OCI-M2 (cell line): ENCODE data around the gene EPDR1.

Experiments
- DNase-seq: peaks from one replicate; lab custom pipeline; 2025; ENCODE audit not compliant: unreplicated experiment; lab: John Stamatoyannopoulos, UW

Gene EPDR1

GRCh38 chr7:37973915-37974314 is 53.5 kb downstream of the EPDR1 start:
- no peak for DNase-seq

GRCh38 chr7:37974711-37975110 is 54.3 kb downstream of the EPDR1 start:
- DNase-seq, result no peak

- no peak for DNase-seq
Observed at GRCh38 chr7:37977243-37977642, 56.8 kb downstream of the EPDR1 start.

- no peak for DNase-seq
Observed at GRCh38 chr7:37981664-37982063, 61.2 kb downstream of the EPDR1 start.

GRCh38 chr7:37982423-37982822 is 62.0 kb downstream of the EPDR1 start:
- DNase-seq, result no peak

GRCh38 chr7:37984750-37985390 is 64.4 kb downstream of the EPDR1 start:
- DNase-seq, result no peak

GRCh38 chr7:37986908-37987330 is 66.5 kb downstream of the EPDR1 start:
- DNase-seq, result no peak

- DNase-seq, result no peak
Observed at GRCh38 chr7:37987732-37988131, 67.3 kb downstream of the EPDR1 start.

- no peak for DNase-seq
Observed at GRCh38 chr7:37988721-37989650, 68.5 kb downstream of the EPDR1 start.

- DNase-seq, result no peak
Observed at GRCh38 chr7:37990337-37990736, 69.9 kb downstream of the EPDR1 start.

GRCh38 chr7:37993060-37993501 is 72.6 kb downstream of the EPDR1 start:
- no peak for DNase-seq

GRCh38 chr7:37999673-38000072 is 79.2 kb downstream of the EPDR1 start:
- DNase-seq, result no peak

GRCh38 chr7:38000272-38000671 is 79.8 kb downstream of the EPDR1 start:
- DNase-seq, result no peak
